SK-N-SH (cell line): ENCODE measurements around the gene STRBP. TPM values are rescaled to one million over a fixed set of nuclear protein-coding genes. Genes with fewer than 3 reads are reported as not detected.

ENCODE experiments used
- CTCF ChIA-PET: fragments of 300-600, 350-600 bp; formaldehyde crosslinking; extraction: SDS; loops from one replicate; lab custom pipeline; 2021; lab: Yijun Ruan, JAX
- POLR2A ChIA-PET: fragments of 350-600 bp; sonication (Branson Sonifier 250); formaldehyde crosslinking; extraction: SDS; loops from one replicate; lab custom pipeline; 2020; ENCODE audit warnings: antibody characterized with exemption, inconsistent platforms; lab: Yijun Ruan, JAX
- DNase-seq: peaks from one replicate; pipeline ENCODE4 v3.0.0; 2012
- H2AFZ ChIP-seq: fragments of 200-600 bp; sonication (generic); 2 replicates; pipeline ENCODE4 v1.8.1; 2016; ENCODE audit warnings: antibody characterized with exemption, mild to moderate bottlenecking, low read depth
- H3F3A ChIP-seq: fragments of 200-600 bp; sonication (generic); replicated peaks from 2 replicates; pipeline ENCODE3; 2016; ENCODE audit warnings: antibody characterized with exemption, mild to moderate bottlenecking; ENCODE audit not compliant: insufficient read depth
- H3K27ac ChIP-seq, 2 experiments: fragments of 200-500 bp in 1 of 2; fragments of 200-600 bp in 1 of 2; sonication (Bioruptor generic) in 1 of 2; sonication (generic), shearing (Covaris generic) in 1 of 2; 2 replicates each; pipeline versions ENCODE4 v1.5.1 to v1.6.1; 2014 to 2016; ENCODE audit warnings: low read depth in 2 of 2, inconsistent platforms in 1 of 2, low read length in 1 of 2, mild to moderate bottlenecking in 1 of 2, mixed read lengths in 1 of 2
- H3K27me3 ChIP-seq: fragments of 200-600 bp; sonication (generic), shearing (Covaris generic); 2 replicates; pipeline ENCODE4 v1.6.1; 2016; ENCODE audit warnings: mixed run types; ENCODE audit not compliant: insufficient read depth
- H3K36me3 ChIP-seq, 2 experiments: fragments of 200-500 bp in 1 of 2; fragments of 200-600 bp in 1 of 2; sonication (Bioruptor generic) in 1 of 2; sonication (generic) in 1 of 2; replicated peaks in 1 of 2; 2 replicates each; pipeline versions ENCODE3 to v1.5.1; 2014 to 2016; ENCODE audit warnings: low read length in 1 of 2, mild to moderate bottlenecking in 1 of 2; ENCODE audit not compliant: insufficient read depth in 2 of 2, control insufficient read depth in 1 of 2
- H3K4me1 ChIP-seq, 2 experiments: fragments of 200-500 bp in 1 of 2; fragments of 200-600 bp in 1 of 2; sonication (Bioruptor generic) in 1 of 2; sonication (generic), shearing (Covaris generic) in 1 of 2; 2 replicates each; pipeline versions ENCODE4 v1.5.1 to v1.6.1; 2014 to 2016; ENCODE audit warnings: low read depth in 1 of 2, low read length in 1 of 2, mixed run types in 1 of 2; ENCODE audit not compliant: insufficient read depth in 2 of 2, control insufficient read depth in 1 of 2
- H3K4me2 ChIP-seq: fragments of 200-600 bp; sonication (generic), shearing (Covaris generic); 2 replicates; pipeline ENCODE4 v1.6.1; 2017; ENCODE audit warnings: mixed run types
- H3K4me3 ChIP-seq, 2 experiments: fragments of 200-500 bp in 1 of 2; fragments of 200-600 bp in 1 of 2; sonication (Bioruptor generic) in 1 of 2; sonication (generic), shearing (Covaris generic) in 1 of 2; 2 replicates each; pipeline versions ENCODE4 v1.5.1 to v1.8.1; 2014 to 2016; ENCODE audit warnings: low read depth in 2 of 2, inconsistent platforms in 1 of 2, low read length in 1 of 2, mild to moderate bottlenecking in 1 of 2, mixed read lengths in 1 of 2, moderate library complexity in 1 of 2
- H3K79me2 ChIP-seq: fragments of 200-600 bp; sonication (generic); 2 replicates; pipeline ENCODE4 v1.8.1; 2017; ENCODE audit warnings: mild to moderate bottlenecking; ENCODE audit not compliant: insufficient read depth
- H3K9ac ChIP-seq: fragments of 200-600 bp; sonication (generic); 2 replicates; pipeline ENCODE4 v1.6.1; 2017; ENCODE audit warnings: mixed run types
- H3K9me2 ChIP-seq: fragments of 200-600 bp; sonication (generic); 2 replicates; pipeline ENCODE4 v1.6.1; 2017; ENCODE audit warnings: mixed run types
- H3K9me3 ChIP-seq: fragments of 200-600 bp; sonication (generic); 2 replicates; pipeline ENCODE4 v1.6.1; 2017; ENCODE audit warnings: mixed run types, mild to moderate bottlenecking, moderate library complexity
- H4K20me1 ChIP-seq: fragments of 200-600 bp; sonication (generic); 2 replicates; pipeline ENCODE4 v1.6.1; 2017; ENCODE audit warnings: mild to moderate bottlenecking, mixed run types; ENCODE audit not compliant: insufficient read depth
- CHD2 ChIP-seq: fragments of 150-350 bp; IDR thresholded peaks from 2 replicates; pipeline ENCODE4 v1.6.1; 2018; ENCODE audit warnings: low read length; ENCODE audit not compliant: partially characterized antibody
- ELF1 ChIP-seq: IDR thresholded peaks from 2 replicates; pipeline ENCODE4 v1.4.0; 2012
- EP300 ChIP-seq, 2 experiments: IDR thresholded peaks; 2 replicates each; pipeline versions ENCODE4 v1.4.0 to v1.6.1; 2012; ENCODE audit warnings: borderline replicate concordance in 1 of 2, low read depth in 1 of 2, low read length in 1 of 2
- EZH2phosphoT487 ChIP-seq: fragments of 200-600 bp; sonication (generic); IDR thresholded peaks from 2 replicates; pipeline ENCODE4 v1.6.1; 2017; ENCODE audit warnings: low read depth, mixed run types, mild to moderate bottlenecking, antibody characterized with exemption, moderate library complexity, borderline replicate concordance
- FOSL2 ChIP-seq: IDR thresholded peaks from 2 replicates; pipeline ENCODE4 v1.4.0; 2012; ENCODE audit warnings: low read depth, mild to moderate bottlenecking, moderate library complexity, borderline replicate concordance
- FOXJ3 ChIP-seq: sonication (generic); formaldehyde crosslinking; IDR thresholded peaks from 2 replicates; pipeline ENCODE4 v1.5.1; 2020; ENCODE audit warnings: mild to moderate bottlenecking, missing genetic modification reagents
- GABPA ChIP-seq: IDR thresholded peaks from 2 replicates; pipeline ENCODE4 v1.4.0; 2012; ENCODE audit warnings: low read depth, mild to moderate bottlenecking
- MEF2A ChIP-seq: IDR thresholded peaks from 2 replicates; pipeline ENCODE4 v1.4.0; 2012; ENCODE audit warnings: low read depth, borderline replicate concordance
- NFIC ChIP-seq: IDR thresholded peaks from 2 replicates; pipeline ENCODE4 v1.4.0; 2012; ENCODE audit warnings: borderline replicate concordance
- POLR2AphosphoS5 ChIP-seq: IDR thresholded peaks from 2 replicates; pipeline ENCODE4 v1.6.1; 2012; ENCODE audit warnings: low read depth, low read length
- RAD21 ChIP-seq: IDR thresholded peaks from 2 replicates; pipeline ENCODE4 v1.6.1; 2012; ENCODE audit warnings: mild to moderate bottlenecking, low read length
- RFX5 ChIP-seq: IDR thresholded peaks from 2 replicates; pipeline ENCODE4 v1.6.1; 2012; ENCODE audit warnings: mild to moderate bottlenecking, improper control_type of control experiment, low read length
- RXRA ChIP-seq: IDR thresholded peaks from 2 replicates; pipeline ENCODE4 v1.4.0; 2012; ENCODE audit warnings: low read depth, mild to moderate bottlenecking, borderline replicate concordance
- TAF1 ChIP-seq: IDR thresholded peaks from 2 replicates; pipeline ENCODE4 v1.6.1; 2012; ENCODE audit warnings: low read depth, mild to moderate bottlenecking, low read length, moderate library complexity, borderline replicate concordance
- TCF12 ChIP-seq: IDR thresholded peaks from 2 replicates; pipeline ENCODE4 v1.4.0; 2012
- TEAD4 ChIP-seq: IDR thresholded peaks from 2 replicates; pipeline ENCODE4 v1.4.0; 2012; ENCODE audit warnings: mild to moderate bottlenecking, borderline replicate concordance; ENCODE audit not compliant: insufficient read depth
- WGBS: methylation state at CpG from one replicate; pipeline ENCODE4 v1.1.6; 2017; ENCODE audit warnings: low lambda C conversion rate; 5-methylcytosine and 5-hydroxymethylcytosine counted together
- polyA plus RNA-seq, 3 experiments: library from polyadenylated mRNA; depleted of rRNA; stranded (reverse); fragments of >200 nt; gene quantifications; 2 replicates each; pipeline ENCODE4 v1.2.3, GENCODE V29; 2012
- TF ChIP-seq, protein P1 (sequence below): fragments of 150-350 bp; IDR thresholded peaks from 2 replicates; pipeline ENCODE4 v1.6.1; 2017; ENCODE audit warnings: antibody characterized with exemption, low read length, low read depth, borderline replicate concordance
- TF ChIP-seq, protein P2 (sequence below): IDR thresholded peaks from 2 replicates; pipeline ENCODE4 v1.4.0; 2012; ENCODE audit warnings: low read depth, borderline replicate concordance
- TF ChIP-seq, protein P3 (sequence below): IDR thresholded peaks from 2 replicates; pipeline ENCODE4 v1.6.1; 2012; ENCODE audit warnings: mild to moderate bottlenecking, low read depth, low read length, moderate library complexity

The STRBP gene
- polyA plus RNA-seq, 1 of the 3 experiments (the other 2 are of a cell fraction) = 5.9 TPM

DNA sequence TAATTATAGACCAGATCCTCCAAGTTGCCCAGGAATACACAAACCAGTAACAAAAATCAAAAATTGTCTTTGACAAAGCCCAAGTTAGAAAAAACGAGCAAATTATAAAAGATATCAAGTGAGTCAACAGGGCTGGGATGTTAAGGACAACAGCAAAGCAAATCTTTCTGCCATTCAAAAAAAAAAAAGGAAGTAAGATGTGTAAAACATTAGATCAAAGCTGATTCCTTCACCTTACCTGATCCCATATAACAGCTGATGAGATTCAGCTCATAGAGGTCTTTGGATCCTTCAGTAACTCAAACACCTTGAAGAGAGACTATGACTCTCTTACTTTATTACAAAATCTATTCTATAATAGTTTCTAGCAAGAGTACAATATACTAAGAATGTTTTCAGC is 100.9 kb downstream of the STRBP start:
- Histone ChIP-seq H3K36me3 (peaks cover 0 to 5% of the 10 kb centered on the region in 2 experiments), H4K20me1 (no peaks in the 10 kb centered on the region), H2AFZ (no peak overlapping the region), H3K27ac (no peak overlapping the region), H3K4me3 (no peak overlapping the region), H3K79me2 (no peaks in the 10 kb centered on the region), H3K4me2 (no peak overlapping the region), H3F3A (no peaks in the 10 kb centered on the region), H3K27me3 (no peaks in the 10 kb centered on the region), H3K4me1 (no peaks in the 10 kb centered on the region; a peak in 1 of 4 replicates), H3K9ac (no peak overlapping the region), H3K9me2 (no peaks in the 10 kb centered on the region), H3K9me3 (no peaks in the 10 kb centered on the region)
- WGBS = 80% methylated on average over 1 of the region's 1 CpG
- no peak for DNase-seq
- ChIA-PET POLR2A (no interaction called here), CTCF (interaction anchor here (0.7 kb wide), 1 partner anchor 285 kb away, joined by 3 read pairs; no protein-coding TSS in a partner anchor)
- TF ChIP-seq FOSL2 (no peak), FOXJ3 (CRISPR knock-in tag) (no peak), MEF2A (no peak), TAF1 (no peak), NFIC (no peak), TEAD4 (no peak), EZH2phosphoT487 (no peak)
- TF ChIP-seq, protein P1, sequence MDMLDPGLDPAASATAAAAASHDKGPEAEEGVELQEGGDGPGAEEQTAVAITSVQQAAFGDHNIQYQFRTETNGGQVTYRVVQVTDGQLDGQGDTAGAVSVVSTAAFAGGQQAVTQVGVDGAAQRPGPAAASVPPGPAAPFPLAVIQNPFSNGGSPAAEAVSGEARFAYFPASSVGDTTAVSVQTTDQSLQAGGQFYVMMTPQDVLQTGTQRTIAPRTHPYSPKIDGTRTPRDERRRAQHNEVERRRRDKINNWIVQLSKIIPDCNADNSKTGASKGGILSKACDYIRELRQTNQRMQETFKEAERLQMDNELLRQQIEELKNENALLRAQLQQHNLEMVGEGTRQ = no peak

DNA sequence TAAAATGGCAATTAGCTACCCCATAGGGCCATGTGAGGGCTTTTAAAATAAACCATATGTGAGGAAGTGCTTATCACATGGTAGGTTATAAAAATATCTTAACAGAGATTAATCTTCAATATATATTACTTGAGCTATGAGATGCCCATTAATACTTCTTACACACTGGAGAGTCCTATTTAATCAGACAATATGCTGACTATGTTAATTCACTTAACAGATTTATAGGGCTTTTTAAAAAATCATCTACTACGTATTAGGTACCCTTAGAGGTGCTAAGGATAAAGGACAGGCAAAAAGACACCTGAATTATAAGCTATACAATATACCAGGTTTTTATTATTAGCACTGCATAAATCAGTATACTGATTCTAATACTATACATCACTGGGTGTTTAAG is 102.6 kb downstream of the STRBP start:
- H3K9ac ChIP-seq = no peak overlapping the region
- no peaks in the 10 kb centered on the region for H3K36me3 ChIP-seq
- WGBS = 80% methylated on average over 1 of the region's 1 CpG
- no peaks in the 10 kb centered on the region for H3K9me3 ChIP-seq
- no peak overlapping the region for H3K4me3 ChIP-seq
- H3K27ac ChIP-seq = no peak overlapping the region
- H3K4me1 ChIP-seq = no peaks in the 10 kb centered on the region; a peak in 1 of 4 replicates
- CTCF ChIA-PET = interaction anchor here (0.7 to 1.5 kb wide), 2 partner anchors 20 to 184 kb away, joined by 3 to 4 read pairs; no protein-coding TSS in a partner anchor
- DNase-seq = no peak
- no peaks in the 10 kb centered on the region for H3K79me2 ChIP-seq
- H3K9me2 ChIP-seq = no peaks in the 10 kb centered on the region
- no peak overlapping the region for H2AFZ ChIP-seq
- no peak overlapping the region for H3K4me2 ChIP-seq
- H3K27me3 ChIP-seq = no peaks in the 10 kb centered on the region
- POLR2A ChIA-PET = no interaction called here
- no peaks in the 10 kb centered on the region for H4K20me1 ChIP-seq
- H3F3A ChIP-seq = no peaks in the 10 kb centered on the region
- TF ChIP-seq RAD21 (no peak), TCF12 (no peak), TAF1 (no peak), RXRA (no peak), FOSL2 (no peak), EP300 (IDR thresholded peaks at IDR 0.05; ENCODE audit: borderline replicate concordance in 1 of 2, low read depth in 1 of 2, low read length in 1 of 2) (no peak), GABPA (no peak), CHD2 (no peak), POLR2AphosphoS5 (no peak), ELF1 (no peak), RFX5 (no peak), NFIC (no peak)
- TF ChIP-seq, protein P2, sequence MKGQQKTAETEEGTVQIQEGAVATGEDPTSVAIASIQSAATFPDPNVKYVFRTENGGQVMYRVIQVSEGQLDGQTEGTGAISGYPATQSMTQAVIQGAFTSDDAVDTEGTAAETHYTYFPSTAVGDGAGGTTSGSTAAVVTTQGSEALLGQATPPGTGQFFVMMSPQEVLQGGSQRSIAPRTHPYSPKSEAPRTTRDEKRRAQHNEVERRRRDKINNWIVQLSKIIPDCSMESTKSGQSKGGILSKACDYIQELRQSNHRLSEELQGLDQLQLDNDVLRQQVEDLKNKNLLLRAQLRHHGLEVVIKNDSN = no peak
- TF ChIP-seq, protein P3, sequence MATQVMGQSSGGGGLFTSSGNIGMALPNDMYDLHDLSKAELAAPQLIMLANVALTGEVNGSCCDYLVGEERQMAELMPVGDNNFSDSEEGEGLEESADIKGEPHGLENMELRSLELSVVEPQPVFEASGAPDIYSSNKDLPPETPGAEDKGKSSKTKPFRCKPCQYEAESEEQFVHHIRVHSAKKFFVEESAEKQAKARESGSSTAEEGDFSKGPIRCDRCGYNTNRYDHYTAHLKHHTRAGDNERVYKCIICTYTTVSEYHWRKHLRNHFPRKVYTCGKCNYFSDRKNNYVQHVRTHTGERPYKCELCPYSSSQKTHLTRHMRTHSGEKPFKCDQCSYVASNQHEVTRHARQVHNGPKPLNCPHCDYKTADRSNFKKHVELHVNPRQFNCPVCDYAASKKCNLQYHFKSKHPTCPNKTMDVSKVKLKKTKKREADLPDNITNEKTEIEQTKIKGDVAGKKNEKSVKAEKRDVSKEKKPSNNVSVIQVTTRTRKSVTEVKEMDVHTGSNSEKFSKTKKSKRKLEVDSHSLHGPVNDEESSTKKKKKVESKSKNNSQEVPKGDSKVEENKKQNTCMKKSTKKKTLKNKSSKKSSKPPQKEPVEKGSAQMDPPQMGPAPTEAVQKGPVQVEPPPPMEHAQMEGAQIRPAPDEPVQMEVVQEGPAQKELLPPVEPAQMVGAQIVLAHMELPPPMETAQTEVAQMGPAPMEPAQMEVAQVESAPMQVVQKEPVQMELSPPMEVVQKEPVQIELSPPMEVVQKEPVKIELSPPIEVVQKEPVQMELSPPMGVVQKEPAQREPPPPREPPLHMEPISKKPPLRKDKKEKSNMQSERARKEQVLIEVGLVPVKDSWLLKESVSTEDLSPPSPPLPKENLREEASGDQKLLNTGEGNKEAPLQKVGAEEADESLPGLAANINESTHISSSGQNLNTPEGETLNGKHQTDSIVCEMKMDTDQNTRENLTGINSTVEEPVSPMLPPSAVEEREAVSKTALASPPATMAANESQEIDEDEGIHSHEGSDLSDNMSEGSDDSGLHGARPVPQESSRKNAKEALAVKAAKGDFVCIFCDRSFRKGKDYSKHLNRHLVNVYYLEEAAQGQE = no peak
- TF ChIP-seq, protein P1 = no peak
